GM21737 (cell line): ENCODE results near the gene SIVA1.

ENCODE experiments used
- ATAC-seq: cut with Tn5 transposase; IDR thresholded peaks from one replicate; pipeline ENCODE4 v1.9.1; 2021; ENCODE audit warnings: mild to moderate bottlenecking, moderate library complexity; ENCODE audit not compliant: unreplicated experiment

SIVA1 gene

GRCh38 chr14:104734601-104734990 is 18.4 kb upstream of the SIVA1 start:
- no peak for ATAC-seq

GRCh38 chr14:104734991-104735779 is 17.8 kb upstream of the SIVA1 start:
- ATAC-seq = no peak

- ATAC-seq = no peak
Observed at GRCh38 chr14:104735830-104736642, 16.9 kb upstream of the SIVA1 start.

DNA sequence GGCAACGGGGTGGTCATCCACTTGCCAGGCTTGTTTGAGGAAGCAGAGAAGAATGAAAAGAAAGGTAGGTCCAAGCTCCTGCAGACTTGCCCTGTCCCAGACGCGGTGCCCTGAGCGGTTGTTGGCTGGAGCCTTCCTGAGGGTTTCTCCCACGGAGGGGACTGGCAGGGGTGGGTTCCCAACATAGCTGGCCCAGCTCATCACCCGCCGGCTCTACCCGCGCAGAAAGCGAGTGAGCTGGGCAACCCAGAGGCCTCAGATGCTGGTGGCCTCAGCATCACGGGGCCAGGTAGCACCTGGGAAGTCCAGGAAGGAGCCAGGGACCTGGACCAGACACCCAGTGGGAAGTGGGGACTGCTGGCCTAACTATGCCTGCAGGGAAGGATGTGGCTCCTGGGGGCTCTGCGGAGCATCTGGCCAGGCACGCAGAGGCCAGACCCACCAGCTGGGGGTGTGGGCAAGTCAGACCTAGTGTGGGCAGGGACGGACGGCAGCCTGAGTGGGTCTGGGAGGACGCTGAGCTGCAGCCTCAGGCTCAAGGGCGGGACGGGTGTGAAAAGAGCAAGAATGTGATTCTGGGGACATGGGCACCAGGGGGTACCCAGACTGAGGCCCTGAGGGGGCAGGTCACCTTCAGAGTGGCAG is 14.4 kb upstream of the SIVA1 start:
- no peak for ATAC-seq

DNA sequence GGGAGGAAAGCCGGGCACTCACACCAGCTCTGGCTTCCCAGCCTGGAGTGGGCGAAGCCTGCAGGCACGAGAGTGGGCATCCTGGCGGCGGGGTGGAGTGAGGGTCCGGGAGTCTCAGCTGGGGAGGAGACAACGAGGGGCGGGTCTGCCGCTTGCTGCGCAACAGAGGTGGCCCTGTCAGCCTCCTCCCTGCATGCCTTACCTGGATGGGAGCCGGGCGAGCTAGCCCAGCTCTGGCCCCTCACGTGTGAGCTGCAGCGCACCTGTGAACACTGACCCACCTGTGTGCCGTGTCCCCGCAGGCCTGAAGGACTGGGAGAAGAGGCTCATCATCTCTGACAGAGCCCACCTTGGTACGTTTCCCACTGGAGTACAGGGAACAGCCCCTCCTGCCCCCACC is 13.9 kb upstream of the SIVA1 start:
- no peak for ATAC-seq

DNA sequence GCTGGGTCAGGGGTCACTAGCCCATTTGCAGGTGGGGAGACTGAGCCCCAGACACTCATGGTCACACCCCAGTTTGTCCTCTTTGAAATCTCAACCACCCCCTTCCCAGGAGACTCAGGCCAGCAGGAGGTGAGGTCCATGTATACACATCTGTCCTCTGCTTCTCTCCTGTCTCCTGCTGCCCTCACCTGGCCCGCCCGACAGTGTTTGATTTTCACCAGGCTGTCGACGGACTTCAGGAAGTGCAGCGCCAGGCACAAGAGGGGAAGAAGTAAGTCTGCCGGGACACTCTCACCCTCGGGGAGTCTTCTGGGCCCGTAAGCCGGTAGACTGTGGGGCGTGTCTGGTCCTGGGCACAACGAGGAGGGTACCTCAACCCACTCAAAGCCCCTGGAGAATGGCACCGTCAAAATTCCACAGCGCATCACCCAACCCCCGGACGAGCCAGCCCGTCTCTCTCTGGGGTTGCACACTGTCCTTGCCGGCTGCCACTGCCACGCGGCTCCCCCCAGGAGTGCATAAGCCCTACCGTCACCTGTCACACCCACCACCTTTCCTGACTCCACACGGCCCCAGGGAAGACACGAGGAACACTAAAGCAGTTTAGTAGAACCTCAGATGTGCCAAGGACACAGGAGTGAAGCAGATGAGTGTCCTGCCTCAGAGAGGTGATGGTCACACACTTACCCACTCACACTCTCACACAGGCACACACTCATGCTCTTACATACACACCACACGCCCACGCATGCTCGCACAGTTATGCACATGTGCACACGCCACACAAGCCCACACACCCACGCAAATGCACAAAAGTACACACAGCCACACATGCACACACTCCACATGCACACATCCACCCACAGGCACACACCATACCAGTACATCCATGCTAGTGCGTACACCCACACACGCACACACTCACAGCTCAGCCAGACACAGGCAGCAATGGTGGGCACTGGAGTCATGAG is 13.1 kb upstream of the SIVA1 start:
- no peak for ATAC-seq

- no peak for ATAC-seq
Observed at GRCh38 chr14:104741108-104741802, 11.7 kb upstream of the SIVA1 start.

DNA sequence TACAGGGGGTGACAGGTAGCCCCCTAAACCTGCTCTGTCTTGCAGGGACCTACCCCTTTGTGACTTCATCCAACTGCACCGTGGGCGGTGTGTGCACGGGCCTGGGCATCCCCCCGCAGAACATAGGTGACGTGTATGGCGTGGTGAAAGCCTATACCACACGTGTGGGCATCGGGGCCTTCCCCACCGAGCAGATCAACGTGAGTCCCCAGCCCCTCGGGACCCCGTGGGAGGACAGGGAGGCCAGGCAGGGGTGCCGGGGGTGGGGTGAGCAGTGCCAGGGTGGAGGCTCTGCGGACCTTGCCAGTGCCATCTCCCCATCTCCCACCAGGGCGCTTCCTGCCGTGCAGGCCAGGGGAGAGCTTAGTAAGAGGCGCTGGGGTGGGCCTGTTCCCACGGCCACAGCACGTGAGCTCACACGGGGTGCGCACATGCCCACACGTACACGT is 11.1 kb upstream of the SIVA1 start:
- ATAC-seq = no peak

- no peak for ATAC-seq
Observed at GRCh38 chr14:104742586-104743455, 10.1 kb upstream of the SIVA1 start.

- ATAC-seq = no peak
Observed at GRCh38 chr14:104743461-104744380, 9.2 kb upstream of the SIVA1 start.

GRCh38 chr14:104744484-104744883 is 8.5 kb upstream of the SIVA1 start:
- ATAC-seq = no peak

DNA sequence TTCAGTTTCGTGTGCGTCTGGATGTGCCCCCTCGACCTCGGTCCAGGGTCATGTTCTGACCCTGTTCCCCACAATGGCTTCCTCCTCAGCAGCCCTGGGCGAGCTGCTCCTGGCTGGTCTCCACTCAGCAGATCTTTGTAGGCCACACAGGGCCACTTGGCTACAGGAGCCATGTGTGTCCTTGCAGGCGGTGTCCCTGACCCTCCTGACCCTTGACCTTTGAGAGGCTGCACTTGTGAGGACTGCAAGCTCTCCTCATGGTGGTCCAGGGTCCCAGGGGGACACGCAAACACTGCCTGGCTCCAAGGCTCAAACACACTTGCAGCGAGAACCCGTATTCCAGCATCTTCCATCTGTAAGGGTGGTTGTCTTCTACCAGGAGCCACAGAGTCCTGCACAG is 7.5 kb upstream of the SIVA1 start:
- ATAC-seq = no peak

- no peak for ATAC-seq
Observed at GRCh38 chr14:104746071-104746545, 6.8 kb upstream of the SIVA1 start.

DNA sequence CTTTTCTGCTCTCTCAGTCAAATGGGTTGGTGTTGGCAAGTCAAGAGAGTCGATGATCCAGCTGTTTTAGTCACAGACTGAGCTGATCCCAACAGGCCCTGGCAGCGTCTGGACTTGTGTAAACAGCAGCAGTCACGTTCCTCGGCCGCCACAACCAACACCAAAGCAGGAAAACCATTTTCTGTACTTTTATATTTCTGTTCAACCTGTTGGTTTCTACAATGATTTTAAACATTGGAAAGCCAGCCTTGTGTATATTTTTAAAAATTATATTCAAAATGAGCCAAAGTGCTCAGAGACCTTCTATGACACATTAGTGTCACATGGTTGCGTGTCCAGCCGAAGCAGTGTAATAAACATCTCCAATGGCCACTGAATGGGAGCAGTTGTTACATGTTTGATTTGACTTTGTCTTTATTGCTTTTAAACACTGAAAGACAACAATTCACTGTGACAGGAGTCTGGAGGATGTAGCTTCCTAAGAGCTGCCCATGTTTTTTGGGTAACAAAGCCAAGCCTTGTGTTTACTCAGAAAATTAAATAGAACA is 5.9 kb upstream of the SIVA1 start:
- ATAC-seq = no peak

GRCh38 chr14:104747876-104748275 is 5.1 kb upstream of the SIVA1 start:
- no peak for ATAC-seq

DNA sequence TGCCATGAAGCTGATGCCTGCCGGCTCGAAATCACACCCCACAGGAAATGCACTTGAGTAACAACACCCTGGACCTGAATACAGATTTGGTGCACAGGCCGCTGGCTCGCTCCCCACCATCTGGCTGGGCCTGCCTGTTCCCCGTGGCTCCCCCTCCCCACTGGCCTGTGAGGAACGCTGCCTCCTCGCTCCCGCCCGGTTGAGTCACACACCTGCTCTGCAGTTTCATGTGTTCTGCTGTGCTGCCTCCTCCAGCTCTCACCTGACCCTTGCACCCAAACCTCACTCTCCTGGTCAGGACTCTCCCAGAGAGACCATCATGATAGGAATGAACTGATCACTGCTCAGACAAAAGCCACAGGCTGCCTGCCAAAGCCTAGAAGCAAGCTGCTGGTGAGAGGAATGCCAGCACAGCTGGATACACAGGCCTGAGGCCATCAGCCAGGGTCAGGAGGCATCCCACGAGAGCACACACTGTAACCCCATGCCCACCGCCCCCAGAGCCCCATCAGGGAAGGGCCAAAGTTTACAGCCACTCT is 3.8 kb upstream of the SIVA1 start:
- no peak for ATAC-seq

GRCh38 chr14:104750056-104750752 is 2.7 kb upstream of the SIVA1 start:
- ATAC-seq = no peak
